Measurements from ENCODE around the gene HTD2.

Gene HTD2

DNA sequence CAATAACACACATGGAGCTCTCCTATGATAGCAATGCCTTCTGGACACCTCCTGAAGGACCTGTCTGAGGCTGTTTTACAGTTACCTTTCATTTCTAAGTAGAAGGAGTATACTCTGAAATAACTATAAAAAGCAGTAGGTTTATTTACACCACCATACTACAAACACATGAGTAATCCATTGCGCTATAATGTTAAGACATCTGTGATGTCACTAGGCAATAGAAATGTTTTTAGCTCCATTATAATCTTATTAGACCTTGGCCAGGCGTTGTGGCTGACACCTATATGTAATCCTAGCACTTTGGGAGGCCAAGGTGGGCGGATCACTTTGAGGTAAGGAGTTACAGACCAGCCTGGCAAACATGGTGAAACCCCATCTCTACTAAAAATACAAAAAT is 51.1 kb downstream of the HTD2 start:
- ATAC-seq, result peak; percentile 10
- DNase-seq, result peak; percentile 22

DNA sequence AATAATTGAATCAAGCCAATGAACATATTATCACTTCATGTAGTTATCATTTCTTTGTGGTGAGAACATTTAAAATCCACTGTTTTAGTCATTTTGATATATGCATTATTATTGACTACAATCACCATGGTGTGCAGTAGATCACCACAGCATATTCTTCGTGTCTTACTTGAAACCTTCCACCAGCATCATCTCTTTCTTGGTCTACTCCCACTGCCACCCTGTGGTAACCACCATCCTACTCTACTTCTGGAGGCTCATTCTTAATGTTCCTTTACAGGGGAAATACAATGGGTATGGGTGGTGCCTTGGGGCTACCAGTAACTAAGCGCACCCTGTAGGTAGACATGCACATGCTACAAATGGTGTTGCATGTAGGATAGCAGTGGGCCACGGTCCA is 51.8 kb downstream of the HTD2 start:
- DNase-seq, result peak; percentile 18
- ATAC-seq, result peak; percentile 75

DNA sequence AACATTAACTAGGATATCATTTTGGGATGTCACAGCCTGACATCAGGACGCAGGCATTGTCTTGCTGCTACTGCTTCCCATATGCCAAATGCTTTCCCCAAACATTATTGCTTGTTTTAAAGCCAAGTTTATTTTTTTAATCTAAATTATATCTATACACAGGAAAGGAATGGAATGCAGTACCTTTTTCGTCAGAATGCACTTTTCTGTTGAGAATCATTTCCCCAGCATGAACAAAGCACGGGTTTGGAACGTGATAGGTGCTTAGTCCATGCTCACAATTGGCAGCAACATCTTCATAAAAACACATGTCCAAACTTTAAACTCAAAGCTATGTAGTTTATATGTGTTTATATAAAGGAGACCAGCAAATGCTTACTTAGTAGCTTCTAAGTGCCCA is 52.5 kb downstream of the HTD2 start:
- no peak for DNase-seq
- ATAC-seq, result no peak

DNA sequence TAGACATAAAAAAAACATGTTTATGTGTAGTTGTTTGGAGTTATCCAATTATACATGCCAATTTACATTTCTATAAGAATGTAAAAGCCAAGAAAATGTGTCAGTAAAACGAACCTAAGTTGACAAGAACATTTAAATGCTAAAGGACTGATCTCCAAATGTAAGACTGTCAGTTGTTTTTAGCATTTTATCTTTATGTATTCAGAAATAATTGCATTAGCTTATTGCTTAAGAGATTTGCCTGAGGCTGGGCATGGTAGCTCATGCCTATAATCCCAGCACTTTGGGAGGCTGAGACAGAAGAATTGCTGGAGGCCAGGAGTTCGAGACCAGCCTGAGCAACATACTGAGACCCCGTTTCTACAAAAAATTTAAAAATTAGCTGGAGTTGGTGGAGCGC is 53.3 kb downstream of the HTD2 start:
- no peak for ATAC-seq
- DNase-seq, result no peak

DNA sequence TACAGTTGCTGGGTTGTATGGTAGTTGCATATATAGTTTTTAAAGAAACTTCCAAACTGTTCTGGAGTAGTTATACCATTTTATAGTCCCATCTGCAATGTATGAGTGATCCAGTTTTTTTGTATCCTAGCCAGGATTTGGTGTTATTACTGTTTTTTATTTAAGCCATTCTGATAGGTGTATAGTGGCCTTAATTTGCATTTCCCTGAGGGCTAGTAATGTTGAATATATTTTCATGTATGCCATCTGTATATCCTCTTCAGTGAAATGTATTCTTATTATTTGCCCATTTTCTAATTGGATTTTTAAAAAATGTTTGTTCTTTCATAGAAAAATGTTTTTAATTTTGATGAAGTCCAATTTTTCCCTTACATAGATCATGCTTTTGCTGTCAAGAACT is 55.5 kb downstream of the HTD2 start:
- ATAC-seq (no peak), DNase-seq (no peak)

DNA sequence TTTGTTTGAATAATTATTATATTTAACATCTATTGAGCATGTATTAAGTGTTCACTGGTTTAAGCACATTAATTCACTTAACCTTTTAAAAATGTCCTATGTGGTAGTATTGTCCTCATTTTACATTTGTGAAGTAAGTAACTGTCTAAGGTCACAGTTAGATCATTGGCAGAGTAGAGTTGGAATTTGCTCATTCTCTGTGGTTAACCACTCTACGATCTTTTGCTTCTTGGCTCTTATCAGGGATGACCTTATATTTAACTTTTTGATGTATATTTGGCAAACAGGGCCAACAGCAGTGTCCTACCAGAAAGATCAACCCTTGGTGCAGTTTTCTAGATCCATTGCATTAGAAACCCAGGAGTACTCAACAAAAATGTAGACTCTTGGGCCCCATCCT is 60.4 kb downstream of the HTD2 start:
- DNase-seq, result no peak

DNA sequence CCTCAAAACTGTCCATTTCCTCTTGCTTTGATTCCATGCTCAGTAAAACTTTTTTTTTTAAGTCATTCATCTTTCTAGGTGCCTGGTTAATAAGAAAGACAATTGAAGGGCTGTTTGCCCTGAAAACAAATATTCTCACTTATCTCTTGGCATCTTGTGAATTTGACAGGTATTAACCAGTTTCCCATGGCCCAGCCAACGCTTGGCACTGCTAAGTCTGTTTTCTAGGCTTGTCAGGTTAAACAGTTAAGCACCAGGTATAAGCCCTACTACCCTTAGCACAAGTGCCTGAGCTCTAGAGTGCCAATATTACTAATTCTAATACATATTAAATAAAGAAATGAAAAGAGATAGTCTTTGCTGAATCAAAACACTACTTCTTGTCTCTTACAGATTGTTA is 62.7 kb downstream of the HTD2 start:
- ATAC-seq (no peak), DNase-seq (no peak)

More for the DNA sequence above, 60.4 kb downstream of the HTD2 start:
- ATAC-seq, result peak; percentile 84

Data from stimulated activated naive CD8-positive, alpha-beta T cell treated with anti-CD3 and anti-CD28 coated beads, Interleukin-15, Interleukin-2, amounts not matched to agents 100 U/mL and 50 U/mL, for 24 hours (primary cell).